T-helper 2 cell treated with Interferon-gamma antibody and Interleukin-4, amounts not matched to agents 100 ng/mL and 5 ng/mL, for 36 hours (primary cell): ENCODE results near the gene SF3B2. TPM values are rescaled to one million over a fixed set of nuclear protein-coding genes. Genes with fewer than 3 reads are reported as not detected.
"Not testable (repeated sequence)": the region's sequence is repeated elsewhere in the genome, so short reads cannot be mapped to it uniquely, and the experiment has no call there.

Experiments used
- intact Hi-C: fragments of 100-400 bp; cut with micrococcal nuclease; formaldehyde crosslinking; loops from one replicate; pipeline ENCODE4 v1.15.1; 2023
- total RNA-seq: library from RNA; stranded (reverse); gene quantifications from 2 replicates; pipeline ENCODE4 v1.2.3, GENCODE V29; 2022

Gene SF3B2
- 226 and 228 TPM in 2 replicates for total RNA-seq

DNA sequence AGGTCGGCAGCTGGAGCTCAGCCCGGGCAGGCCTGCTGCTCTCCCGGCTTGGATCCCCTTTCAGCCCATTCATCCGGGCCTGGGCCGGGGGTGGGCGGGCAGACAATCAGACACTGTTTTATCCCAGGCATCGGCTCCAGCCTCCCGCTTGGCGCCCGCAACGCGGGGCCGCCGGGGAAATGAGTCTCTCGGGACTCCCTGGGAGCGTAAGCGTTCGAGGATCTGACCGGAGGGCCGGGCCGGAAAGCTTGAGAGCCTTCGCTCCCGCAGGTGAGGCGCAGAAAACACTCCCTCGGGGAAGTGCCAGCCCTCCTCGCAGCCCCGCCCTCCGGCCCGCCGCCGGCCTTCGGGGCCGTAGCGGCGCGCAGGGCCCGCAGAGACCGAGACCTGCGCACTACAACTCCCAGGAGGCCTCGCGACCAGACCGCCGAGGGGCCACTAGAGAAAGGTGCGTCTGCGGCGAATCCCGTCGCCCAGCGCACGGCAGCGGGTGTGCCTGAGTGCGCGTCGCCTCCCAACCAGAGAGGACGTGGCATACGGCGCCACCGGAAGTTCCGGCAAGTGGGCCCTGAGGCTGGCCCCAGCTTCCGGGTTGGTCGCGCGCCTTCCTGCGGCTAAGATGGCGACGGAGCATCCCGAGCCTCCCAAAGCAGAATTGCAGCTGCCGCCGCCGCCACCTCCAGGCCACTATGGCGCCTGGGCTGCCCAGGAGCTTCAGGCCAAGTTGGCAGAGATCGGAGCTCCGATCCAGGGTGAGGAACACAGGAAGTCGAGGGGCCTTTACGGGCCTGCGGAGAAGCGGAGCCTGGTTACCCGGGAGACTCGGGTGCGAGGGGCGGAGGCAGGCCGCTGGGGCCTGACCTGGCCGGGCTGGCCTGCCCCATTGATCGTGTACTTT lies at the start of gene SF3B2:
SF3B2 (plus strand) TSS at position 599 of the 898 bp plus-strand sequence; CDS start at position 620, 21 bp downstream.
- intact Hi-C loops = loop anchor here (1.0 to 2.0 kb wide), 5 partner anchors 17 to 293 kb away; partner anchors contain the start of genes BANF1, BRMS1, CFL1 and EIF1AD

DNA sequence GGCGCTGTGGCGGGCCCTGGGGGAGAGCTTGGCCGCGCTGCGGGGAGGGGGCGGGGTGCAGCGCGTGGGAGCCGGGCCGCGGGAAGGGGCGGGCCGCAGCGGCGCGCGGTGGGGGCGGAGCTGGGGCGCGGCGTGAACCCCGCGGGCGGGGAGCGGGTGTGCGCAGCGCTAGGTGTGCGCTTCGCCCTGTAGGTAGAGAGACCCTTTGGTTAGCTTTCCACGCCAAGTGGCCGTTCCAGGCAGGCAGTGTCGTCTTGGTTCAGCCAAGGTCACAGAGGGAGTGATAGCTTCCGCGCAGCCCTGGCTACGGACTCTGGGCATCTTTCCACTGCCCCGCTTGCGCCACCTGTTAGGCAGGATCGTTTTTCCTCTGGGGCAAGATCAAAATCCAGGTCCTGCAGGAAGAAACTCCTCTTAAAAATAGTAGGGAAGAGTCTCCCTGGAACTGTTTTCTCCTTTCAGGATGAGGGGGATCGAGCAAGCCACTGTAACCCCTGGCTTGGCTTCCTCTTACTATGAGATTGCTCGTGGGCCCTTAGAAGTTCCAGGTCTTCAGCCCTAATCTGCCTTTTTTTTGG lies 49.4 kb upstream of the SF3B2 start:
- intact Hi-C loops = loop anchor here (1.0 to 2.0 kb wide), 6 partner anchors 41 to 388 kb away; partner anchors contain the start of genes KAT5, MAP3K11, PCNX3 and RNASEH2C

DNA sequence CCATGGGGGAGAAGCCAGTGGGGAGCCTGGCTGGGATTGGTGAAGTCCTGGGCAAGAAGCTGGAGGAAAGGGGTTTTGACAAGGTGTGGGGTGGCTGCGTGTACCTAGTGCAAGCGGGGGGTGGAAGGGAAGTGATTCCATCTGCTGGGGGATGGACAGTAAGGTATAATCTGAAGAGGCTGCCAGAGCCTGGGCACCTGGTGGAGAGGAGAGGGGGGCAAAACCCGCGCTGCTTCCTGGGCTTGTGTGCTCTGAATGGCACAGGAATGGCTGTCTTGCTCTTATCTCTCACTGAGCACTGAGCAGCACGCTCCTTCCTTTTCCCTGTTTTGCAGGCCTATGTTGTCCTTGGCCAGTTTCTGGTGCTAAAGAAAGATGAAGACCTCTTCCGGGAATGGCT lies 48.9 kb upstream of the SF3B2 start:
- intact Hi-C loops = loop anchor here (2.0 kb wide), 1 partner anchor 388 kb away; the partner anchor contains the start of genes MAP3K11 and PCNX3

- intact Hi-C loops = no loop called here
Measured at GRCh38 chr11:66004186-66004585, 48.0 kb upstream of the SF3B2 start.

GRCh38 chr11:66006134-66006890 lies 45.9 kb upstream of the SF3B2 start:
- intact Hi-C loops = no loop called here

DNA sequence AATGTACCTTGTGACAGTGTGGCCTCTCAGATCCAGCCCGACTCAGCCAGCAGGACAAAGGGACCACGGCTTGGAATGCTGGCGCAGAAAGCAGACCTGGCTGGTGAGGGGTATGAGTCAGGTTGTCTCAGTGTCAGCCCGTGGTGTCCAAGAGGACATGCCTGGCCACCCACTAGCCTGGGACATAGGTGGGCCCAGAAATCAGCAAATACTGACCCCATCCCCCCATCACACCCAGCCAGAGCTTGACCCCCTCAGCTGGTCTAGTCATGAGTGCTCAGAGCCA lies 45.3 kb upstream of the SF3B2 start:
- intact Hi-C loops = no loop called here

DNA sequence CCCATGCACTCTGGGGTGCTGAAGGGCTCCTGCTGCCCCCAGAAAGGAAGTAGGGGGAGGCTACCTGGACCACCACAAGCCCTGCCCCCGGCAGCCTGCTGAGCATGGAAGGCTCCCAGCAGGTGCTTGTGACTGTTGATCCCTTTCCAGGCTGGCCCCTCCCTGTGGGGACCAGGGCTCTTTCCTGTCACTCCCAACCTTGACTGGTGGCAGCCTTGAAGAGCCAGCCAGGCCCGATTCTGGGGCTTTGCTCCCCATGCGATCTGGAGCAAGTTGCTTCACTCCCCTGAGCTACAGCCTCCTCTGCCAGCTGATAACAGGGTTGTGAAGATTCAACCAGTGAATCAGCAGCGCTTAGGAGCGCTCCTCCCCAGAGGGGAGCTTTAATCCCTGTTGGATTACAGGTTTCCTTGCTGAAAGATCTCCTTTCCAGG lies 44.9 kb upstream of the SF3B2 start:
- intact Hi-C loops = no loop called here

DNA sequence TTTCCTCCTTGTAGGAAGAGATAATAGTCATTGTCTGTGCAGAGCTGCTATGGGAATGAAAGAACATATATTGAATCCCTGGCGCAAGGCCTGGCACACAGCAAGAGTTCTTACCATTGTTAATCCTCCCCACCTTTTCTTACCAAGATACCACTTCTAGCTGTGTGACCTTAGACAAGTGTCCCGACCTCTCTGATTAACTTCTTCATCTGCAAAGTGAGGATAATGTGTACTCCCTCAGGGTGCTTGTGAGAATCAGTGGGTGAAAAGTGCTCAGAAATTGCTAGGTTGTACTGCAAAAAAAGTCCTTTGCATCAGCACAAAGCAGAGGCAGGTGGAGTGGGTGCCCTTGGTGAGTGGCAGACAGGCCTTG lies 44.1 kb upstream of the SF3B2 start:
- intact Hi-C loops = no loop called here

DNA sequence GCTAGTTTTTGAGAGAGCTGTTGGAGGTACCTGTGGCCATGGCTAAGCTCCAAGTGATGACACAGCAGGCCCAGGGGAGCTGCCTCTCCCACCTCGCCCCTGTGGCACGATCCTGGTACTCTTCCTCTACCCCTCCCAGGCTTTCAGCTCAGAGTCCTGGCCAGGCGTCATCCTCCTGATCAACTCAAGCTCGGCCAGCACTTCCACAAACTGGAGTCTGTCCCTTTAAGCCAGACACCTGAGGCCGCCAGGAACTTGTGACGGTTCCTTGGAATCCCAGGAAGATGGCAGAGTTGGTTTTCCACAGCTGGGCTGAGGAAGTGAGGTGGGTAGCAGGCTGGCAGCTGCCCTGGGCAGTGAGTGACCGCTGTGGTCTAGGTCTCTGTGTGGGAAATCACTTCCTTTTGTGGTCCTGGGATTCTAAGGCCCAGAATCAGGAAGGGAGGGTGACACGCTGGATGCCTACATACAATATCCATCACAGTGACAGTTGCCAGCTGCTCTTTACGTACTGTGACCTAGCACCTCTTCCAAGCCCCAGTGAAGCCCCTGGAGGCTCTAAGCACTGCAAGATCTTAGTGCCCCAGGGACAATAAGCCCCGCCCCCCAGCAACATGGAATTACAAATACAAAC lies 43.6 kb upstream of the SF3B2 start:
- intact Hi-C loops = no loop called here

DNA sequence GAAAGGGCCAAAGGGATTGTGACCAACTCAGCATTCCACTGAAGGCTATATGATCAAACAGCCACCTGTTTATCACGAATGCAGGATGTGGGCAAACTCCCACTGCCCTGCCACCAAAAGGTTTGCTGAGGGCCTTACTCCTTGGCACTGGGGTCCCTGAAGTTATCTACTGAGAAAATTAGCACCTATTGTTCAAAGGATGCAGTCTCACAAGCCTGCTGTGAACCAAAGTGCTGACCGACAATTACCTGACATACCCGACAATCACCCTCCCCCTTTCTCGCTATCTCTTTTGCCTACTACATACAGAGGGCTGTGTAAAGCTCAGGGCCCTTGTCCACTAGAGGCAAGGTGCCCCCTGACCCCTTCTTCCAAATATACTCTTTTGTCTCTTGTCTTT lies 42.1 kb upstream of the SF3B2 start:
- intact Hi-C loops = not testable (repeated sequence)

DNA sequence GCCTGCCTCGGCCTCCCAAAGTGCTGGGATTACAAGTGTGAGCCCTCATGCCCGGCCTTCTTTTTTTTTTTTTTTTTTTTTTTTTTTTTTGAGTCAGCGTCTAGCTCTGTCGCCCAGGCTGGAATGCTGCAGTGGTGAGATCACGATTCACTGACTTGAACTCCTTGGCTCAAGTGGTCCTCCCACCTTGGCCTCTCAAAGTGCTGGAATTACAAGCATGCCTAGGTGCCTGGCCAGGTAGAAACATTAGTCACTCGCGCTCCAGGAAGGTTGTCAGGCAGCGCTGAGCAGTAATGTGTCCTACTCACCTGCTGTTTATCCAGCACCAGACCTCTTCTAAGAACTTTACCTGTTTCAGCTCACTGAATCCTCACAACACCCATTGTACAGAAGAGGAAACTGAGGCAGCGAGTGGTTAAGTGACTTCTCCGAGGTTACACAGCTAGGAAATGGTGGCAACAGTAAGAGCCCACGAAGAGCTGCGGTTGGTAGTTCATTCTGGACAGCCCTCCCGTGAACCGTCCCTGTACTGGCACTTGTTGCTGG lies 40.9 kb upstream of the SF3B2 start:
- intact Hi-C loops = no loop called here

DNA sequence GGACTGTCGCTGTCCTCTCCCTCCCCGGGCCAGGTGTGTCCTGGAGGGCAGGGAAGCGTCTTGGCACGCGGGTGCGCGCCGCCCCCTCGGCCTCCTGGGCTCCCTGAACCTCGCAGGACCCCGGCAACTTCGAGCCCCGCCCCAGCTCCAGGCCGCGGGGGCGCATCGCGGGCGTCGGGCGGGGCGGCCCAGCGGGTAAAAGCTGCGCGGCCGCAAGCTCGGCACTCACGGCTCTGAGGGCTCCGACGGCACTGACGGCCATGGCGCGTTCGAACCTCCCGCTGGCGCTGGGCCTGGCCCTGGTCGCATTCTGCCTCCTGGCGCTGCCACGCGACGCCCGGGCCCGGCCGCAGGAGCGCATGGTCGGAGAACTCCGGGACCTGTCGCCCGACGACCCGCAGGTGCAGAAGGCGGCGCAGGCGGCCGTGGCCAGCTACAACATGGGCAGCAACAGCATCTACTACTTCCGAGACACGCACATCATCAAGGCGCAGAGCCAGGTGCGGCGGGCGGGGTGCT lies 40.3 kb upstream of the SF3B2 start, which contains the start of gene CST6:
CST6 (plus strand) TSS at position 224 of the 519 bp plus-strand sequence; CDS start at position 261, 37 bp downstream.
- intact Hi-C loops = no loop called here

- intact Hi-C loops = no loop called here
Measured at GRCh38 chr11:66012371-66012945, 39.7 kb upstream of the SF3B2 start.

DNA sequence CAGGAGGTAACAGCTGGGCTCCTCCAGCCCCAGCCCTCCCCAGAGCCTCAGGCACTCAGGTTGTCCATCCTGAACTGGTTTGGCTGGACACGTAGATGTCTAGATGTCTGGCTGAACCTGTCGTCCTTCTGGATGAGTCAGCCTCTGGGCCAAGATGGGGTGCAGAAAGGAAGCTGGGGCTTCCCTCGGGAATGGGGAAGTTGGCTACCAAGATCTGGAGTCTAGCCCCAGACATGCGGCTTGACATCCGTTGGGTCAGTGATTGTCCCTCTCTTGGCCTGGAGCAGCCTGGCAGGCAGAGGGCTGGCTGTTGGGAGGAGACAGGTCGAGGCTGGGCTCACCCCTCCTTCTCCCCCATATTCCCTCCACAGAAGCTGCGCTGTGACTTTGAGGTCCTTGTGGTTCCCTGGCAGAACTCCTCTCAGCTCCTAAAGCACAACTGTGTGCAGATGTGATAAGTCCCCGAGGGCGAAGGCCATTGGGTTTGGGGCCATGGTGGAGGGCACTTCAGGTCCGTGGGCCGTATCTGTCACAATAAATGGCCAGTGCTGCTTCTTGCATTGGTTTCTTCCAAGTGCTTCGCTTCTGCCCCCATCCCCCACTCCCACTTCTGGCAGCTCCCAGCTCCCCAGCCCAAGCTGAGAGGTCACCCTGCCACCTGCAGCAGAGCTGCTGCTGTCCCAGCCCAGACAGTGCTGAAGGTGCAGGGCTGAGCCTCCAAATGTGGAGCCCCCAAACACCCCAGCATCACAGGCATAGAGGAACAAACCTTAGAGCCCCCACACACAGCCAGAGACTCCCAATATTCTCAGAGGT lies 39.0 kb upstream of the SF3B2 start:
- intact Hi-C loops = no loop called here

DNA sequence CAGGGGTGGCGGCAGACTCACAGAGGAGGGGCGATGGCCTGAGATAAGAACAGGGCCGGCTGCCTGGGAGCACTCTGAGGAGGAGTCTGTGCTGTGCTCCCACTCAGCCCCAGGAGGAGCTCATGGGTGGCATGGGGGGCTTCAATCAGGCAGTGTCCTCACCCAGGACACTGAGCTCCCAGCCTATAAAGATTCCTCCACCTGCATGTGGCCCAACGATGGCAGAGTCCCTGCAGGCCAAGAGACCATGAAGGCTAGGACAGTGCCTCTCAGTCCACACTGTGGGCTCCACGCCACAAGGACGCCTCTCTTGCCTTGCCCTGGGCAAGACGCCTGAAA lies 38.4 kb upstream of the SF3B2 start:
- intact Hi-C loops = no loop called here

DNA sequence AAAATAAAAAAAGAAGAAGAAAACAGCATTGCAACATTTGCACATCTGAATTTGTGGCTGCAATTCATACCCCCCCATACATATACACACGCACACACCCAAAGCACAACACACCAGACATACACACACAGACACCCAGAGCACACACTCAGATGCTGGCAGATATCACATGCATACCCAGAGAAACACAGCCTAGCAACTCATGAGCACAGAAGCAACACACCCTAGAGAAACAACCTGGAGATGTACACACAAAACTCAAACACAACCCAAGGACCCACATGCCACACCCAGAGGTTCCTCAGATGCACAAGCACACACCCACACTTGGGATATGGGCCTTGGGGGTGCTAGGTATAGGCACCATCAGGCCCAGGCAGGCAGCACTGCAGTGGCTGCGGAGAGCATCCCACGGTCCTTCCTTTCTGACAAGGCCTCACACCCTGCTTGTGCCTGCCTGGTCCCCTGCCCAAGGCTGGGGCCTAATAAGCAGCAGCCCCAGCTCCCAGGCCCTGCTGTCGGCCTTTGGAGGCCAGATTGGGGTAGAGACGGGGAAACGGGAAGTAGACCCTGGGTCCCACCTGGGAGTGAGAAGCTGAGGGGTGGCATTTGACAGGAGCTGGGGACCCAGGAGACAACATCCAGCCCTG lies 37.2 kb upstream of the SF3B2 start:
- intact Hi-C loops = no loop called here

- intact Hi-C loops = no loop called here
Measured at GRCh38 chr11:66015454-66015881, 36.7 kb upstream of the SF3B2 start.

DNA sequence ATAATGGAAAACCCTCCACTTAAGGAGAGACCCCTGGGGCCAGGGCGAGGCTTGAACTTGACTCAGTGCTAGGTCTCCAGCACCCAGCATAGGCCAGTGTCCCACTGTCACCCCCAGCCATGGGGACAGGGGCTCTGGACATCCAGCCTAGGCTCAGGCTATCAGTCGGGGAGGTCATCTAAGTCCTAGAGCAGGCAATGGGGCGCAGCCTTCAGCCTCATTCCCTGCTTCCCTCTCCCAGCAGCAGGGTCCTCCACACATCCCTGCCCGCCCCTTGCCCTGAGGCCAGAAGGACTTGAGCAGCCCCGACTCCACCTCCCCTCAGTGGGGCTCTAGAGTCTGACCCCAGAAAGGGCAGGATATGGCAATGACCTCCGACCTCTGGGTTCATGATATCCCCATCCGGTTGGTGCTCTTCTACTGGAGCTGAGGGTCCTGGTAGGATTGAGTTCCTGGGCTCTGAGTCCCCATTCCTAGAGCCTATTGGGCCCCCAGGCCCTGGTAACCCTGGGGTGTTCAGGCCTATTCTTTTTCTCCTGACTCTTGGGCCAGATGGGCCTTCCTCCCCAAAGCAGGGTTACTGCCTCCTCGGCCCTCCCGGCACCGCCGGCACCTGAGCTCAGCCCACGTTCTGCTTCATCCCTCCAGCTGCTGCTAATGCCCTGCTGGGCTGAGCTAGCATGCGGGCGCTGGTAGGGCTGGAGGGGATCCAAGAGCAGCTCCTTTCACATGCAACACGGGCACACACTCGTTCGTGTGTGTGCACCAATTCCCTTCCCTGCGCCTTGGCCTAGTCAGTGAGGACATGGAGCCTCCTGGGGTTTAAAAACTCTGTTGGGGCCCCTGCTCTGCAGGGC lies 36.0 kb upstream of the SF3B2 start:
- intact Hi-C loops = no loop called here
